D341Med (cell line): ENCODE results near the gene PIEZO1.
"Not testable (repeated sequence)": the region's sequence is repeated elsewhere in the genome, so short reads cannot be mapped to it uniquely, and the experiment has no call there.

Experiments used
- DNase-seq: peaks from one replicate; pipeline ENCODE4 v3.0.0; 2012; ENCODE audit warnings: low spot score

The PIEZO1 gene

GRCh38 chr16:88783391-88784073 lies 1.5 kb downstream of the PIEZO1 start:
- no peak for DNase-seq

- no peak for DNase-seq
These were observed 2.3 kb downstream of the PIEZO1 start for GRCh38 chr16:88782454-88783390.

- DNase-seq = no peak
These were observed 3.6 kb downstream of the PIEZO1 start for GRCh38 chr16:88781140-88782077.

GRCh38 chr16:88780142-88781062 lies 4.6 kb downstream of the PIEZO1 start:
- no peak for DNase-seq

GRCh38 chr16:88779406-88780141 lies 5.4 kb downstream of the PIEZO1 start:
- DNase-seq = peak; percentile 58

- no peak for DNase-seq
These were observed 6.4 kb downstream of the PIEZO1 start for GRCh38 chr16:88778541-88779065.

- DNase-seq = no peak
These were observed 6.8 kb downstream of the PIEZO1 start for GRCh38 chr16:88778271-88778525.

GRCh38 chr16:88777471-88778270 lies 7.3 kb downstream of the PIEZO1 start:
- no peak for DNase-seq

- no peak for DNase-seq
These were observed 9.2 kb downstream of the PIEZO1 start for GRCh38 chr16:88775825-88776224.

GRCh38 chr16:88774544-88775393 lies 10.3 kb downstream of the PIEZO1 start:
- DNase-seq = no peak

- DNase-seq = no peak
These were observed 11.2 kb downstream of the PIEZO1 start for GRCh38 chr16:88773812-88774291.

- peak; percentile 75 for DNase-seq
These were observed 11.9 kb downstream of the PIEZO1 start for GRCh38 chr16:88772871-88773811.

GRCh38 chr16:88771781-88772180 lies 13.2 kb downstream of the PIEZO1 start:
- not testable (repeated sequence) for DNase-seq

- DNase-seq = no peak
These were observed 13.7 kb downstream of the PIEZO1 start for GRCh38 chr16:88771294-88771772.

GRCh38 chr16:88770461-88771293 lies 14.3 kb downstream of the PIEZO1 start:
- peak; percentile 89 for DNase-seq
